Hindlimb muscle (tissue), 1 donor: ENCODE results near the gene KIF18B. TPM values are rescaled to one million over a fixed set of nuclear protein-coding genes. Genes with fewer than 3 reads are reported as not detected.

Experiments used
- polyA plus RNA-seq: library from polyadenylated mRNA; unstranded; fragments of 120-200 nt; gene quantifications from one replicate; pipeline ENCODE4 v1.2.1, GENCODE V29; 2013; ENCODE audit not compliant: insufficient read length

The KIF18B gene
- polyA plus RNA-seq, 1 donor = 8.8 TPM

Other genes starting within 250 kb of the KIF18B start
- 8.0 TPM for gene DBF4B, start 239.1 kb downstream of the KIF18B start, polyA plus RNA-seq
- gene ADAM11, start 188.8 kb downstream of the KIF18B start, polyA plus RNA-seq = 1.4 TPM
- gene GJC1, start 117.5 kb downstream of the KIF18B start, polyA plus RNA-seq = 24.6 TPM
- gene HIGD1B, start 99.9 kb downstream of the KIF18B start, polyA plus RNA-seq = 3.5 TPM
- gene EFTUD2, start 48.3 kb downstream of the KIF18B start, polyA plus RNA-seq = 66.6 TPM
- gene GFAP, start 32.3 kb downstream of the KIF18B start, polyA plus RNA-seq = 0.71 TPM
- gene C1QL1, start 20.5 kb upstream of the KIF18B start, polyA plus RNA-seq = 1.5 TPM
- gene DCAKD, start 103.9 kb upstream of the KIF18B start, polyA plus RNA-seq = 33.4 TPM
- gene NMT1, start 113.5 kb upstream of the KIF18B start, polyA plus RNA-seq = 39.0 TPM
- 55.8 TPM for gene PLCD3, start 184.7 kb upstream of the KIF18B start, polyA plus RNA-seq
- gene ACBD4, start 187.9 kb upstream of the KIF18B start, polyA plus RNA-seq = 5.7 TPM
- 22.7 TPM for gene HEXIM1, start 200.7 kb upstream of the KIF18B start, polyA plus RNA-seq
- 9.1 TPM for gene HEXIM2, start 214.1 kb upstream of the KIF18B start, polyA plus RNA-seq